NCI-H1930 (cell line): ENCODE data around the gene NPEPL1.
A peak's percentile ranks its signal among the peaks of the same experiment; 100 is the strongest.
"Not testable (repeated sequence)": the region's sequence is repeated elsewhere in the genome, so short reads cannot be mapped to it uniquely, and the experiment has no call there.

Experiments
- DNase-seq, 2 experiments: peaks; one replicate each; lab custom pipeline; 2025; lab: John Stamatoyannopoulos, UW

The NPEPL1 gene

GRCh38 chr20:58692579-58693225 lies at the start of gene NPEPL1:
NPEPL1 (plus strand) TSS chr20:58692800; CDS start chr20:58692901, 101 bp downstream.
- peak; percentile 25 to 73 for DNase-seq

- not testable (repeated sequence) for DNase-seq
Observed at GRCh38 chr20:58642896-58643295, 49.7 kb upstream of the NPEPL1 start.

- no peak for DNase-seq
Observed at GRCh38 chr20:58645412-58645968, 47.1 kb upstream of the NPEPL1 start.

- no peak for DNase-seq
Observed at GRCh38 chr20:58646257-58646656, 46.3 kb upstream of the NPEPL1 start.

GRCh38 chr20:58646703-58647102 lies 45.9 kb upstream of the NPEPL1 start:
- no peak for DNase-seq

GRCh38 chr20:58647162-58647795 lies 45.3 kb upstream of the NPEPL1 start:
- DNase-seq = no peak

GRCh38 chr20:58647796-58648501 lies 44.7 kb upstream of the NPEPL1 start:
- DNase-seq = no peak

- DNase-seq = not testable (repeated sequence)
Observed at GRCh38 chr20:58648502-58648825, 44.1 kb upstream of the NPEPL1 start.

GRCh38 chr20:58649288-58650180 lies 43.1 kb upstream of the NPEPL1 start:
- DNase-seq = no peak

GRCh38 chr20:58650181-58650775 lies 42.3 kb upstream of the NPEPL1 start:
- no peak for DNase-seq

GRCh38 chr20:58650776-58651558 lies 41.6 kb upstream of the NPEPL1 start, which contains the start of gene STX16:
STX16 (plus strand) TSS chr20:58651283; CDS start chr20:58652007, 724 bp downstream.
- DNase-seq = peak; percentile 88 to 92

GRCh38 chr20:58651559-58651945 lies 41.0 kb upstream of the NPEPL1 start:
- DNase-seq = peak; percentile 74 to 81

GRCh38 chr20:58651946-58652605 lies 40.5 kb upstream of the NPEPL1 start:
- DNase-seq = peak in 1 of 2 experiments; percentile 45

GRCh38 chr20:58652606-58653294 lies 39.9 kb upstream of the NPEPL1 start:
- DNase-seq = no peak

GRCh38 chr20:58654337-58654736 lies 38.3 kb upstream of the NPEPL1 start:
- DNase-seq = no peak

- DNase-seq = no peak
Observed at GRCh38 chr20:58655328-58656107, 37.1 kb upstream of the NPEPL1 start.

GRCh38 chr20:58656831-58657230 lies 35.8 kb upstream of the NPEPL1 start:
- no peak for DNase-seq

GRCh38 chr20:58657262-58657661 lies 35.3 kb upstream of the NPEPL1 start:
- DNase-seq = no peak

GRCh38 chr20:58657986-58658385 lies 34.6 kb upstream of the NPEPL1 start:
- DNase-seq = no peak
